Right lobe of liver (tissue), 6 donors: Measurements from ENCODE around the gene RPL28. TPM values are rescaled to one million over a fixed set of nuclear protein-coding genes. Genes with fewer than 3 reads are reported as not detected.

Experiments used
- ATAC-seq, 4 donors: fragments of 200-7000 bp; cut with Tn5 transposase; one replicate each; pipeline ENCODE4 v1.9.1; 2020; ENCODE audit warnings: mild to moderate bottlenecking in 4 of 4, moderate library complexity in 4 of 4
- DNase-seq, 3 donors: peaks; one replicate each; pipeline ENCODE4 v3.0.0-alpha.2; 2020
- H3K27ac ChIP-seq, 3 donors: fragments of 200-600 bp; one replicate each; pipeline ENCODE4 v1.8.0; 2022
- H3K27me3 ChIP-seq, 2 donors: fragments of 200-600 bp; one replicate each; pipeline ENCODE4 v1.8.0; 2022
- H3K36me3 ChIP-seq, 4 donors: fragments of 200-600 bp; sonication (generic) in 1 of 4; one replicate each; pipeline versions ENCODE4 v1.5.1 to v1.8.0; 2017 to 2022; ENCODE audit warnings: control low read depth in 1 of 4
- H3K4me1 ChIP-seq, 4 donors: fragments of 200-600 bp; sonication (generic) in 1 of 4; one replicate each; pipeline versions ENCODE4 v1.5.1 to v1.8.0; 2017 to 2022; ENCODE audit warnings: control low read depth in 1 of 4
- H3K4me3 ChIP-seq, 3 donors: fragments of 200-600 bp; one replicate each; pipeline ENCODE4 v1.8.0; 2022
- H3K9me3 ChIP-seq, 4 donors: fragments of 200-600 bp; sonication (generic) in 1 of 4; one replicate each; pipeline versions ENCODE4 v1.5.1 to v1.8.0; 2017 to 2022; ENCODE audit warnings: control low read depth in 1 of 4
- CTCF ChIP-seq, 4 donors: fragments of 200-600 bp in 3 of 4; fragments of 450-650 bp in 1 of 4; IDR thresholded peaks; one replicate each; pipeline versions ENCODE4 v1.5.1 to v1.8.0; 2016 to 2022; ENCODE audit warnings: antibody characterized with exemption in 4 of 4, mild to moderate bottlenecking in 2 of 4
- POLR2A ChIP-seq: fragments of 450-650 bp; IDR thresholded peaks from one replicate; pipeline ENCODE4 v1.6.1; 2017; ENCODE audit warnings: antibody characterized with exemption, mild to moderate bottlenecking
- WGBS: methylation state at CpG from one replicate; pipeline ENCODE4 v1.1.6; 2018; ENCODE audit warnings: low coverage, low lambda C conversion rate; ENCODE audit not compliant: insufficient coverage; ENCODE audit errors: missing lambda C conversion rate; 5-methylcytosine and 5-hydroxymethylcytosine counted together
- intact Hi-C, 2 donors: fragments of 100-400 bp; cut with DNase I; formaldehyde crosslinking; loops; one replicate each; pipeline versions ENCODE4 v1.11.2 to v1.14.1; 2022
- total RNA-seq, 6 experiments: library from RNA; depleted of rRNA in 2 of 6; stranded (reverse); fragments of >200 nt in 2 of 6; fragmentation: NEBNext Ultra II Directional in 3 of 6; extraction: Animal tissue kit (Norgen Biotek cat#: 25700) in 3 of 6; gene quantifications; one replicate each; pipeline versions ENCODE4 v1.1.0 to v1.2.4, GENCODE V29; 2016 to 2023
- donor health status: DM: no; HTN: yes; CAD: no.
- donor health status: DM: no; HTN: no; CAD: no.
- donor health status: DM: no; HTN: no; CAD: no.
- donor health status: DM: no; HTN: yes; CAD: no.
- donor health status: DM: no; HTN: yes; CAD: no.

RPL28 gene
- total RNA-seq, 6 experiments from 2014 or later = 305 to 530 (median 455) TPM

GRCh38 chr19:55355213-55355821, 30.4 kb upstream of the RPL28 start:
- intact Hi-C loops = no loop called here
- Histone ChIP-seq H3K4me1 (peaks cover 0 to 6% (median 0%) of the 10 kb centered on the region in 4 donors), H3K36me3 (no peaks in the 10 kb centered on the region), H3K27ac (no peak overlapping the region), H3K9me3 (no peaks in the 10 kb centered on the region), H3K4me3 (no peak overlapping the region), H3K27me3 (peaks cover 0 to 11% of the 10 kb centered on the region in 2 donors)
- no peak for TF ChIP-seq CTCF (IDR thresholded peaks at IDR 0.05)
- TF ChIP-seq POLR2A = no peak
- no peak for DNase-seq
- 33% methylated on average over 8 of the region's 13 CpGs for WGBS
- no peak for ATAC-seq

GRCh38 chr19:55358493-55358892, 27.2 kb upstream of the RPL28 start:
- peaks cover 0 to 3% of the 10 kb centered on the region in 2 donors for H3K27me3 ChIP-seq
- intact Hi-C loops = no loop called here
- ATAC-seq (no peak), DNase-seq (no peak)
- H3K4me3 ChIP-seq = no peak overlapping the region
- TF ChIP-seq CTCF (IDR thresholded peaks at IDR 0.05) (no peak), POLR2A (no peak)
- H3K27ac ChIP-seq = no peak overlapping the region
- peaks cover 0 to 3% (median 0%) of the 10 kb centered on the region in 4 donors for H3K4me1 ChIP-seq
- H3K9me3 ChIP-seq = no peaks in the 10 kb centered on the region
- WGBS = 87% methylated on average over 7 of the region's 19 CpGs
- no peaks in the 10 kb centered on the region for H3K36me3 ChIP-seq

GRCh38 chr19:55358943-55359908, 26.5 kb upstream of the RPL28 start:
- H3K4me1 ChIP-seq = no peaks in the 10 kb centered on the region
- ATAC-seq (no peak), DNase-seq (peak in 1 of 3 donors; percentile 16)
- no peak for TF ChIP-seq CTCF (IDR thresholded peaks at IDR 0.05)
- no peak for TF ChIP-seq POLR2A
- 58% methylated on average over 11 of the region's 32 CpGs for WGBS
- H3K4me3 ChIP-seq = no peak overlapping the region
- H3K36me3 ChIP-seq = no peaks in the 10 kb centered on the region
- no peaks in the 10 kb centered on the region for H3K27me3 ChIP-seq
- H3K27ac ChIP-seq = no peak overlapping the region
- H3K9me3 ChIP-seq = no peaks in the 10 kb centered on the region
- intact Hi-C loops = no loop called here

GRCh38 chr19:55360902-55361301, 24.8 kb upstream of the RPL28 start:
- Histone ChIP-seq H3K9me3 (no peaks in the 10 kb centered on the region), H3K36me3 (no peaks in the 10 kb centered on the region), H3K27me3 (no peaks in the 10 kb centered on the region), H3K4me3 (no peak overlapping the region), H3K4me1 (no peaks in the 10 kb centered on the region), H3K27ac (no peak overlapping the region)
- DNase-seq = no peak
- intact Hi-C loops = no loop called here
- WGBS = no CpG with 5 or more reads among the region's 16 CpGs
- ATAC-seq = no peak
- TF ChIP-seq CTCF (IDR thresholded peaks at IDR 0.05) (no peak), POLR2A (no peak)
